Kidney (tissue), 14 donors: ENCODE results near the gene TATDN3. TPM values are rescaled to one million over a fixed set of nuclear protein-coding genes. Genes with fewer than 3 reads are reported as not detected.
"Not testable (repeated sequence)": the region's sequence is repeated elsewhere in the genome, so short reads cannot be mapped to it uniquely, and the experiment has no call there.

Experiments used
- DNase-seq, 5 donors: peaks; one replicate each; pipeline ENCODE4 v3.0.0-alpha.2; 2013 to 2020
- FAIRE-seq: peaks from 2 replicates; lab custom pipeline; 2012; peaks lifted over from hg19 to GRCh38; lab: Jason Lieb, UNC
- H3K27ac ChIP-seq, 2 donors: one replicate each; pipeline ENCODE4 v1.7.0; 2013; ENCODE audit warnings: low read depth in 2 of 2, low read length in 2 of 2, inconsistent platforms in 1 of 2
- H3K27me3 ChIP-seq: one replicate; pipeline ENCODE4 v1.7.1; 2013; ENCODE audit warnings: low read length, inconsistent platforms; ENCODE audit not compliant: control insufficient read depth, insufficient read depth
- H3K36me3 ChIP-seq, 3 donors: one replicate each; pipeline versions ENCODE4 v1.7.0 to v1.7.1; 2013; ENCODE audit warnings: low read length in 3 of 3, control low read depth in 1 of 3, inconsistent platforms in 1 of 3; ENCODE audit not compliant: insufficient read depth in 3 of 3, control insufficient read depth in 2 of 3
- H3K4me1 ChIP-seq, 3 donors: one replicate each; pipeline versions ENCODE4 v1.7.0 to v1.7.1; 2013; ENCODE audit warnings: low read length in 3 of 3, inconsistent platforms in 1 of 3, low read depth in 1 of 3; ENCODE audit not compliant: control insufficient read depth in 2 of 3, insufficient read depth in 2 of 3
- H3K4me3 ChIP-seq, 3 donors: one replicate each; pipeline versions ENCODE4 v1.7.0 to v1.8.1; 2013; ENCODE audit warnings: low read length in 3 of 3, control low read depth in 1 of 3, inconsistent platforms in 1 of 3
- H3K9ac ChIP-seq, 3 donors: one replicate each; pipeline versions ENCODE4 v1.7.0 to v1.7.1; 2013; ENCODE audit warnings: low read length in 3 of 3, control low read depth in 1 of 3, inconsistent platforms in 1 of 3
- H3K9me3 ChIP-seq, 3 donors: one replicate each; pipeline versions ENCODE4 v1.7.0 to v1.7.1; 2013; ENCODE audit warnings: low read length in 3 of 3, control low read depth in 1 of 3, inconsistent platforms in 1 of 3; ENCODE audit not compliant: control insufficient read depth in 2 of 3, insufficient read depth in 1 of 3
- CTCF ChIP-seq: IDR thresholded peaks from 3 replicates; pipeline ENCODE4 v1.5.1; 2012; ENCODE audit warnings: mild to moderate bottlenecking, moderate library complexity, borderline replicate concordance; ENCODE audit not compliant: insufficient read depth; ENCODE audit errors: extremely low read depth
- intact Hi-C: fragments of 100-400 bp; cut with DNase I; formaldehyde crosslinking; loops from one replicate; pipeline ENCODE4 v1.11.1; 2022
- polyA plus RNA-seq: library from polyadenylated mRNA; stranded (reverse); fragments of 350-450 nt; fragmentation: Illumina TruSeq; extraction: RNeasy Lipid Tissue Mini Kit (QIAGEN cat#74804); gene quantifications from one replicate; pipeline ENCODE4 v1.2.3, GENCODE V29; 2014; ENCODE audit warnings: low read depth, low replicate concordance; ENCODE audit not compliant: insufficient read depth
- total RNA-seq: library from RNA; stranded (reverse); fragmentation: NEBNext Ultra II Directional; extraction: Animal tissue kit (Norgen Biotek cat#: 25700); gene quantifications from one replicate; pipeline ENCODE4 v1.2.1, GENCODE V29; 2021
- donor health status: control.
- donor health status: control.
- donor health status: control.
- donor health status: control.
- donor health status: control.
- donor health status: DM: yes; HTN: yes; CAD: no.
- donor health status: Normal renal cell carcinoma (clear cell type).

TATDN3 gene
- total and polyA plus RNA-seq, 2 donors from 2014 or later, result 18.6 to 19.5 TPM

GRCh38 chr1:212759683-212760082 is 32.0 kb upstream of the TATDN3 start:
- no peak overlapping the region for H3K27ac ChIP-seq
- H3K27me3 ChIP-seq, result no peaks in the 10 kb centered on the region
- no peak overlapping the region for H3K9ac ChIP-seq
- FAIRE-seq (no peak), DNase-seq (no peak)
- H3K36me3 ChIP-seq, result peaks cover 0 to 6% (median 0%) of the 10 kb centered on the region in 3 donors
- TF ChIP-seq CTCF, result no peak
- no peaks in the 10 kb centered on the region for H3K9me3 ChIP-seq
- no peak overlapping the region for H3K4me3 ChIP-seq
- intact Hi-C loops, result no loop called here
- no peaks in the 10 kb centered on the region for H3K4me1 ChIP-seq

GRCh38 chr1:212760126-212760823 is 31.4 kb upstream of the TATDN3 start:
- Histone ChIP-seq H3K4me3 (no peak overlapping the region), H3K9me3 (no peaks in the 10 kb centered on the region), H3K9ac (no peak overlapping the region), H3K27ac (no peak overlapping the region), H3K4me1 (no peaks in the 10 kb centered on the region), H3K36me3 (peaks cover 0 to 6% (median 0%) of the 10 kb centered on the region in 3 donors), H3K27me3 (no peaks in the 10 kb centered on the region)
- FAIRE-seq, result no peak
- DNase-seq, result no peak
- intact Hi-C loops, result no loop called here
- no peak for TF ChIP-seq CTCF

- Histone ChIP-seq H3K27me3 (no peaks in the 10 kb centered on the region), H3K9me3 (no peaks in the 10 kb centered on the region), H3K27ac (no peak overlapping the region), H3K4me3 (no peak overlapping the region), H3K36me3 (peaks cover 0 to 6% (median 0%) of the 10 kb centered on the region in 3 donors), H3K9ac (no peak overlapping the region), H3K4me1 (no peaks in the 10 kb centered on the region)
- intact Hi-C loops, result no loop called here
- DNase-seq (no peak), FAIRE-seq (no peak)
- no peak for TF ChIP-seq CTCF
Observed at GRCh38 chr1:212762234-212762633, 29.5 kb upstream of the TATDN3 start.

GRCh38 chr1:212762839-212763238 is 28.9 kb upstream of the TATDN3 start:
- Histone ChIP-seq H3K9ac (no peak overlapping the region), H3K36me3 (peaks cover 0 to 6% (median 0%) of the 10 kb centered on the region in 3 donors), H3K4me1 (no peaks in the 10 kb centered on the region), H3K4me3 (no peak overlapping the region), H3K9me3 (no peaks in the 10 kb centered on the region), H3K27me3 (no peaks in the 10 kb centered on the region), H3K27ac (no peak overlapping the region)
- no peak for DNase-seq
- no peak for TF ChIP-seq CTCF
- intact Hi-C loops, result no loop called here
- no peak for FAIRE-seq

GRCh38 chr1:212764718-212765281 is 26.9 kb upstream of the TATDN3 start:
- H3K4me1 ChIP-seq, DNase-seq, H3K27ac ChIP-seq, H3K9ac ChIP-seq, H3K27me3 ChIP-seq, intact Hi-C loops, H3K36me3 ChIP-seq, FAIRE-seq, H3K4me3 ChIP-seq: not testable (repeated sequence)
- H3K9me3 ChIP-seq, result peaks cover 0 to 10% (median 8%) of the 10 kb centered on the region in 3 donors
